Esophagus muscularis mucosa (tissue), 4 donors: ENCODE measurements around the gene STN1. TPM values are rescaled to one million over a fixed set of nuclear protein-coding genes. Genes with fewer than 3 reads are reported as not detected.

Source experiments
- DNase-seq: peaks from one replicate; pipeline ENCODE4 v3.0.0-alpha.2; 2017; ENCODE audit errors: extremely low spot score
- H3K27ac ChIP-seq, 4 donors: fragments of 200-600 bp; sonication (generic); replicated peaks in 1 of 4; 1 replicate in 3 of 4; 2 replicates in 1 of 4; pipeline ENCODE4 v1.5.1; 2016 to 2019; ENCODE audit warnings: mild to moderate bottlenecking in 1 of 4
- H3K27me3 ChIP-seq, 4 donors: fragments of 200-600 bp; sonication (generic); one replicate each; pipeline versions ENCODE4 v1.5.1 to v1.6.0; 2016 to 2019
- H3K36me3 ChIP-seq, 4 donors: fragments of 200-600 bp; sonication (generic); one replicate each; pipeline ENCODE4 v1.5.1; 2016 to 2019
- H3K4me1 ChIP-seq, 4 donors: fragments of 200-600 bp; sonication (generic); one replicate each; pipeline ENCODE4 v1.5.1; 2016 to 2019
- H3K4me3 ChIP-seq, 4 donors: fragments of 200-600 bp; sonication (generic); 1 replicate in 2 of 4; 2 replicates in 2 of 4; pipeline ENCODE4 v1.5.1; 2016 to 2019; ENCODE audit warnings: mild to moderate bottlenecking in 4 of 4, moderate library complexity in 1 of 4
- H3K9me3 ChIP-seq, 4 donors: fragments of 200-600 bp; sonication (generic); 1 replicate in 3 of 4; 2 replicates in 1 of 4; pipeline ENCODE4 v1.5.1; 2016 to 2019
- EP300 ChIP-seq: sonication (generic); formaldehyde crosslinking; IDR thresholded peaks from one replicate; pipeline ENCODE4 v1.6.1; 2017; ENCODE audit warnings: antibody characterized with exemption
- POLR2A ChIP-seq: fragments of 450-650 bp; IDR thresholded peaks from one replicate; pipeline ENCODE4 v1.6.1; 2017; ENCODE audit warnings: antibody characterized with exemption, moderate library complexity, mild to moderate bottlenecking, low read depth
- POLR2AphosphoS5 ChIP-seq, 2 donors: sonication (generic); formaldehyde crosslinking; IDR thresholded peaks; one replicate each; pipeline ENCODE4 v1.6.1; 2017; ENCODE audit warnings: antibody characterized with exemption in 2 of 2
- WGBS: methylation state at CpG from one replicate; pipeline ENCODE4 v1.1.5; 2018; 5-methylcytosine and 5-hydroxymethylcytosine counted together
- intact Hi-C: fragments of 100-400 bp; cut with DNase I; formaldehyde crosslinking; loops from one replicate; pipeline ENCODE4 v1.15.1; 2023
- total RNA-seq, 4 donors: library from RNA; depleted of rRNA; stranded (reverse); fragments of >200 nt; gene quantifications; one replicate each; pipeline versions ENCODE4 v1.1.0 to v1.2.1, GENCODE V29; 2016
- TF ChIP-seq, protein P1 (sequence below), 3 experiments: fragments of 200-600 bp in 2 of 3; fragments of 450-650 bp in 1 of 3; sonication (generic) in 2 of 3; IDR thresholded peaks; one replicate each; pipeline ENCODE4 v1.5.1; 2017 to 2019; ENCODE audit warnings: antibody characterized with exemption in 3 of 3, mild to moderate bottlenecking in 2 of 3, moderate library complexity in 1 of 3

Gene STN1
- total RNA-seq, 4 donors from 2014 or later, result 18.7 to 27.7 (median 24.9) TPM

DNA sequence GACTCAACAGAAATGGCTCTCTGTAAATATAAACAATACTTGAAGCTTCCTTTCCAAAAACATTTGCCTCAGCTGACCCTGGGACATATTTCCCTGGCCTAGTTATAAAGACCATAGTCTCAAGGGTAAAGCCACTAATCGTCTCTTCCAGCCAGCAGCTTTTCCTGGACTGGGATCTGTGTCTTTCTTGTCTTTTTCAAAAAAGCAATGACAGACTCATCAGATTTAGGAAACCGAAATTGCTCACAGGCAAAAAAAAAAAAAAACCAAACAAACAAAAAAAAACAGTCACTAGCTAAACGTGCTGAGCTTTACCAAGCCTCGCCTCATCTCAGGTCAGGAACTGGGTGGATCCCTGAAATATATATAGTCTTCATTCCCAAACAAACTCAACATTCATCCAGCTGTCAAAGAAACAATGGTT lies 23.5 kb downstream of the STN1 start:
- intact Hi-C loops, result no loop called here
- Histone ChIP-seq H3K4me1 (peaks cover 30 to 53% (median 36%) of the 10 kb centered on the region in 4 donors), H3K27ac (peak overlapping the region; percentile 58 to 74 (median 66)), H3K36me3 (peaks cover 23 to 66% (median 51%) of the 10 kb centered on the region in 4 donors), H3K9me3 (no peaks in the 10 kb centered on the region), H3K4me3 (no peak overlapping the region), H3K27me3 (no peaks in the 10 kb centered on the region)
- DNase-seq, result no peak
- TF ChIP-seq EP300 (no peak), POLR2A (no peak), POLR2AphosphoS5 (IDR thresholded peaks at IDR 0.05) (peak in 1 of 2 donors; percentile 12)
- TF ChIP-seq, protein P1, sequence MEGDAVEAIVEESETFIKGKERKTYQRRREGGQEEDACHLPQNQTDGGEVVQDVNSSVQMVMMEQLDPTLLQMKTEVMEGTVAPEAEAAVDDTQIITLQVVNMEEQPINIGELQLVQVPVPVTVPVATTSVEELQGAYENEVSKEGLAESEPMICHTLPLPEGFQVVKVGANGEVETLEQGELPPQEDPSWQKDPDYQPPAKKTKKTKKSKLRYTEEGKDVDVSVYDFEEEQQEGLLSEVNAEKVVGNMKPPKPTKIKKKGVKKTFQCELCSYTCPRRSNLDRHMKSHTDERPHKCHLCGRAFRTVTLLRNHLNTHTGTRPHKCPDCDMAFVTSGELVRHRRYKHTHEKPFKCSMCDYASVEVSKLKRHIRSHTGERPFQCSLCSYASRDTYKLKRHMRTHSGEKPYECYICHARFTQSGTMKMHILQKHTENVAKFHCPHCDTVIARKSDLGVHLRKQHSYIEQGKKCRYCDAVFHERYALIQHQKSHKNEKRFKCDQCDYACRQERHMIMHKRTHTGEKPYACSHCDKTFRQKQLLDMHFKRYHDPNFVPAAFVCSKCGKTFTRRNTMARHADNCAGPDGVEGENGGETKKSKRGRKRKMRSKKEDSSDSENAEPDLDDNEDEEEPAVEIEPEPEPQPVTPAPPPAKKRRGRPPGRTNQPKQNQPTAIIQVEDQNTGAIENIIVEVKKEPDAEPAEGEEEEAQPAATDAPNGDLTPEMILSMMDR (IDR thresholded peaks at IDR 0.05), result no peak
- 32% methylated on average over 4 of the region's 4 CpGs for WGBS

GRCh38 chr10:103893817-103894216 lies 24.2 kb downstream of the STN1 start:
- H3K27ac ChIP-seq, result peak overlapping the region; percentile 58 to 74 (median 66)
- H3K4me3 ChIP-seq, result no peak overlapping the region
- WGBS, result 44% methylated on average over 2 of the region's 2 CpGs
- no peaks in the 10 kb centered on the region for H3K27me3 ChIP-seq
- intact Hi-C loops, result no loop called here
- H3K4me1 ChIP-seq, result peaks cover 36 to 59% (median 42%) of the 10 kb centered on the region in 4 donors
- DNase-seq, result no peak
- peaks cover 17 to 60% (median 47%) of the 10 kb centered on the region in 4 donors for H3K36me3 ChIP-seq
- no peak for TF ChIP-seq POLR2AphosphoS5 (IDR thresholded peaks at IDR 0.05)
- TF ChIP-seq, protein P1 (IDR thresholded peaks at IDR 0.05), result no peak
- TF ChIP-seq POLR2A, result no peak
- TF ChIP-seq EP300, result no peak
- no peaks in the 10 kb centered on the region for H3K9me3 ChIP-seq

GRCh38 chr10:103892181-103892580 lies 25.8 kb downstream of the STN1 start:
- peaks cover 53 to 75% (median 57%) of the 10 kb centered on the region in 4 donors for H3K4me1 ChIP-seq
- 95% methylated on average over 3 of the region's 3 CpGs for WGBS
- DNase-seq, result no peak
- TF ChIP-seq EP300 (no peak), POLR2AphosphoS5 (IDR thresholded peaks at IDR 0.05) (no peak), POLR2A (no peak)
- TF ChIP-seq, protein P1 (IDR thresholded peaks at IDR 0.05), result no peak
- no peak overlapping the region for H3K4me3 ChIP-seq
- intact Hi-C loops, result no loop called here
- no peaks in the 10 kb centered on the region for H3K9me3 ChIP-seq
- no peaks in the 10 kb centered on the region for H3K27me3 ChIP-seq
- no peak overlapping the region for H3K27ac ChIP-seq
- peaks cover 2 to 48% (median 36%) of the 10 kb centered on the region in 4 donors for H3K36me3 ChIP-seq

- DNase-seq, result no peak
- H3K9me3 ChIP-seq, result no peaks in the 10 kb centered on the region
- H3K4me1 ChIP-seq, result peaks cover 45 to 68% (median 50%) of the 10 kb centered on the region in 4 donors
- TF ChIP-seq EP300 (no peak), POLR2A (no peak), POLR2AphosphoS5 (IDR thresholded peaks at IDR 0.05) (no peak)
- TF ChIP-seq, protein P1 (IDR thresholded peaks at IDR 0.05), result no peak
- peak overlapping the region in 3 of 4 donors; percentile 7 to 43 (median 23) for H3K27ac ChIP-seq
- intact Hi-C loops, result no loop called here
- H3K27me3 ChIP-seq, result no peaks in the 10 kb centered on the region
- H3K36me3 ChIP-seq, result peaks cover 0 to 50% (median 27%) of the 10 kb centered on the region in 4 donors
- WGBS, result 93% methylated on average over 2 of the region's 2 CpGs
- H3K4me3 ChIP-seq, result no peak overlapping the region
These were observed 27.3 kb downstream of the STN1 start for GRCh38 chr10:103890688-103891087.
